Fibroblast of skin of scalp (primary cell): ENCODE measurements around the gene ZDHHC5.
A peak's percentile ranks its signal among the peaks of the same experiment; 100 is the strongest.
"Not testable (repeated sequence)": the region's sequence is repeated elsewhere in the genome, so short reads cannot be mapped to it uniquely, and the experiment has no call there.

Experiments used
- DNase-seq: peaks from one replicate; pipeline ENCODE4 v3.0.0-alpha.2; 2013

The ZDHHC5 gene

GRCh38 chr11:57667117-57667735 is 688 bp upstream of the ZDHHC5 start:
- peak; percentile 99 for DNase-seq

- no peak for DNase-seq
Observed at GRCh38 chr11:57668434-57668782, 494 bp downstream of the ZDHHC5 start.

- DNase-seq = no peak
Observed at GRCh38 chr11:57674251-57674650, 6.3 kb downstream of the ZDHHC5 start.

DNA sequence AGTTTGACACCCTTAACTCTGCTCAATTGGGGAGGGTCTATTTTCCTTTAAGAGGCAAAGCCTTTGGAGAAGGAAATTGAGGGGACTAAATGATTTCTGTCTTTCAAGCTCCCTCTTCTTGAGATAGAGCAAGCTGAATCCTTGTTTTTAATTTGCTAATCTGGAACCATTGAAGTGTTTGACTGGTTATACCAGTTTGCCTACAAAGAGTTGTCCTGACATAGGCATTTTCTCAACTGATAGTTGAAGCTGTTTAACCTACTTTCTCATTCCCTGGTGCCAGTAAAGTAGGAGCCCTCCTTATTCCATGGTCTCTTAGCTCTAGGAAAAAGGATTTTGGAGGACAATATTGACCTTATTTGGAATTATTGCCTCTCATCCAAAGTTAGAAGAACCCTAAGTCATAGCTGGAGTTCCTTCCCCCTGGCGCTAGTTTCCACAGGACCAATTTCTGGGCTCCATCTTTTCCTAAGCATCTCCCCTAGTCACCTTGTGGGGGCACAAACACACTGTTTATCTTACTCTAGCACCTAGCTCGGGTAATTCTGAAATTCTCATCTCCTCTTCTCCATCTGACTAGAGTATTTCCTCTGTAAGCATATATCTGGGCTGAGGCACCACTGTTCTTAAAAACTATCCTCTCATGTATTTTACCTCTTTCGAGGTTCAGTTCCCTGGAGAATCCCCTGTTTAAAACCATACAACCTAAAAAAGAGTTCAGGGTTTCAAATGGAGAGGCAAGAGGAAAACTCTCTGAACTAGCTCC is 7.4 kb downstream of the ZDHHC5 start:
- no peak for DNase-seq

DNA sequence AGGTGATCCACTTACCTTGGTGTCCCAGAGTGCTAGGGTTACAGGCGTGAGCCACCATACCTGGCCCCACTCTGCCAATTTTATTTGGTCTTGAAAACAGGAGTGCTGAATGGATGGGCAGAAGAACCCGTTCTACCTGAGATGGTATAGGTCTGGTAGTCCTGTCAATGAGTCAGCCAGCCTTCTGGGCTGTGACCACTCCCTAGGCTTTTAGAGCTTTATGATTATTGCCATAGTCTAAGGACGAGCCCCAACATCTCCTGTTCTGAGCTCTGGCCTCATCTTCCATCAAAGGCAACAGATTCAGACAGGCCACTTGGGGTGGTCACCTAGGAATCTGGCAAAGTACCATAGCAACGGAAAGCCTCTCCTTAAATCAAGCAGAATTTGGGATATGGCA is 11.5 kb downstream of the ZDHHC5 start:
- no peak for DNase-seq

DNA sequence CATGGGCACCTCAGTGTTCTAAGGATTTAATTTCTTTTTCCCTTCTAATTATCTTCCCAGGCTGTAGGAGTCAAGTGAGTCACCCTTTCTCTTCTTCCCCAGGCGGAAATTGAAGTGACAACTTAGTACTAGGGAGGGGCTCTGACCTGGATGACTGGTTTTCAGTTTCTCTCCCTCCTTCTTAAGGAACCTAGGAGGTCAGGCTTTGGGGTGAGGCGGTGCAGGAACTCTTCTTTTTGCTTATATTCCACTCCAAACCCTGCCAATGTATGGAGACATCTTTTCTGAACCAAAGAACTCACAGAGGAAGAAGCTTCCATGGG is 12.6 kb downstream of the ZDHHC5 start:
- no peak for DNase-seq

DNA sequence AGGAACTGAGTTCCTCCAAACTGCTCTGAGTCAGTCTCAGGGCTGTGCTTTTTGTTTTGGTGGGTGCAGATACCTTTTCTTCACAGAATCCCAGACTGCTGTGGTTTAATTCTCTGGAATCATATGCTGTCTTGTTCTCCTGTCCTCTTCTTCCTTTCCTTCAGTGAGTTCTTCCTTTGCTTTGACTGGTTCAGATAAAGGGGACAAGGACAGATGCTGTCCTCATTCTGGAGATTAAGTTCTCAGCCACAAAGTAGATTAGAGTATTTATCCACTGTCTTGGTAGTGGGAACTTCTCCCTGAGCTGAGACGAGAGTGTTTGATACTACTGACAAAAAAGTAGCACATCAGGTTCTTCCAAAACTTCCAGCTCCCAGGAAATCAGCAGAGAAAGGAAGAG is 13.3 kb downstream of the ZDHHC5 start:
- no peak for DNase-seq

- DNase-seq = not testable (repeated sequence)
Observed at GRCh38 chr11:57690474-57690873, 22.6 kb downstream of the ZDHHC5 start.

GRCh38 chr11:57698843-57699365 is 31.0 kb downstream of the ZDHHC5 start:
- no peak for DNase-seq

DNA sequence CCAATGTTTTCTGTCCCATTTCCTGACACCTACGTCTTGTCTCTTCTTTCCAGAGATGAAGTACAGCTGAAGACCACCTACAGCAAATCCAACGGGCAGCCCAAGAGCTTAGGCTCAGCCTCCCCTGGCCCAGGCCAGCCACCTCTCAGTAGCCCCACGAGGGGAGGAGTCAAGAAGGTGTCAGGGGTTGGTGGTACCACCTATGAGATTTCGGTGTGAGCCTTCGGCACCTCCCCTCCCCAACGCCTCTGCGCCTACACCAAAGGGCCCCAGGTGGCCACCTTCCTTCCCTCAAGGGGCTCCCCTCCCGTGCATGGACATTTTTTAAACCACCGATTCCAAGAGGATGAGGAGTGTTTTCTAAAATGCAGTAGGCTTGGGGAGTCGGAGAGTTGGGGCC is 31.9 kb downstream of the ZDHHC5 start:
- DNase-seq = no peak

DNA sequence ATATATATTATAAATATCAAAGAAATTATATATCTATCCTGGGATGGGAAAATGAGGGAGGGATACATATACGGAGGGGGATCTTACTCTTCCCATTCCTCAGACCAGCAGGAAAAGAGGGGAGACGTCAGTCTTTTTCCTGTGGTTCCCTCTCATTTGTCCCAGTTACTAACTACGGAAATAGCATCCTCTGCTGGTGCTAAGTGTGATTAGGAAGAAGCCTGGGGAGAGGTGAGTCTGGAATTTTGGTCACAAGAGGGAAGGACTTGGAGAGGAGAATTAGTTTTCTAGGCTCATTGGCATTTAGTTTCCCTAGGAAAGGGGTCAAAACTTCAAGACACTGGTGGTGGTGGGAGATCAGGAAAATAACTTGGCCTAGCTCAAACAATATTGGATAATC is 32.5 kb downstream of the ZDHHC5 start:
- DNase-seq = no peak

DNA sequence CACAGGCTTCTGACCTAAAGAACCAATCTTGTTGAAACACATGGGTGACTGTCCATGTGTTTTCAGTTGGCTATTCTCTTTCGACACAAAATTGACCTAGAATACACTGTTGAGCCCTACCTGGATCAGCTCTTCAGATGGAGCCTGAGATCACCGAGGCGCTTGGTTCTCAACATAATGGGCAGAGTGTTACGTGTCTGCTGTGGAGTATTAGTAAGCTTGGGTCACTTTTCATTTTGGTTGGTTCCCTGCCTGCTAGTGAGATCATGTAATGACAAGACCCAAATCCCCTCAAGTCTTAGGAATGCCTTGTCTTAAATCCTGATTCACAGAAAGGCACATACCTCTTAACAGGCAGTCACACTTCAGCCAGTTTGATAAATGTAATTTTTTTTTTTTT is 35.4 kb downstream of the ZDHHC5 start:
- DNase-seq = no peak

DNA sequence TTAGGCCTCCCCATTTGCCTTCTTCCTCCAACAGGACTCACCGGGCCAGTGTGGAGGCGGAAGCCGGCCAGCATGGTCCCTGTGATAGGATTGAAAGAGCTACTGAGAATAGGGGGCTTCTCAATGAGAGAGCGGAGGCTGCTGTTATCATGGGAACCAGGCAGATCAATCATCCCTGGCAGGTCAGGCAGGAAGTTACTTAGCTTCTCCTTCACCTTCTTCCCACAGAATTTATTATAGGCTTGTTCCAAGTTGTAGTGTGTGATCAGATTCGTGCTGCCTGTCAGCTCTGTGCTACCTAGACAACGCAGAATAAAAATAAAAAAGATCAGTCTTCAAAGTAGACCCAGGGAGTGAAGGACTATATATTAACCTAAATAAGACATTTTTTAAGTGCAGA is 37.0 kb downstream of the ZDHHC5 start:
- no peak for DNase-seq

DNA sequence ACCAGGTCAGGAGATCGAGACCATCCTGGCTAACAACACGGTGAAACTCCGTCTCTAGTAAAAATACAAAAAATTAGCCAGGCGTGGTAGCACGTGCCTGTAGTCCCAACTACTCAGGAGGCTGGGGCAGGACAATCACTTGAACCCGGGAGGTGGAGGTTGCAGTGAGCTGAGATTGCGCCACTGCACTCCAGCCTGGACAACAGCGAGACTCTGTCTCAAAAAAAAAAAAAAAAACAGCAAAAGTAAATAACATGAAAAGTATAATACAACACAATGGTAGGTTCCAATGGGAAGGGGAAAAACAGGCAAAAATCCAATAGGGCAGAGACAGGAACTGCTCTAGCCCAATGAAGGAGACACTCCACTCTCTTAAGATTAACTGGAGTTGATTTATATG is 37.5 kb downstream of the ZDHHC5 start:
- not testable (repeated sequence) for DNase-seq

- DNase-seq = no peak
Observed at GRCh38 chr11:57709802-57710367, 42.0 kb downstream of the ZDHHC5 start.

DNA sequence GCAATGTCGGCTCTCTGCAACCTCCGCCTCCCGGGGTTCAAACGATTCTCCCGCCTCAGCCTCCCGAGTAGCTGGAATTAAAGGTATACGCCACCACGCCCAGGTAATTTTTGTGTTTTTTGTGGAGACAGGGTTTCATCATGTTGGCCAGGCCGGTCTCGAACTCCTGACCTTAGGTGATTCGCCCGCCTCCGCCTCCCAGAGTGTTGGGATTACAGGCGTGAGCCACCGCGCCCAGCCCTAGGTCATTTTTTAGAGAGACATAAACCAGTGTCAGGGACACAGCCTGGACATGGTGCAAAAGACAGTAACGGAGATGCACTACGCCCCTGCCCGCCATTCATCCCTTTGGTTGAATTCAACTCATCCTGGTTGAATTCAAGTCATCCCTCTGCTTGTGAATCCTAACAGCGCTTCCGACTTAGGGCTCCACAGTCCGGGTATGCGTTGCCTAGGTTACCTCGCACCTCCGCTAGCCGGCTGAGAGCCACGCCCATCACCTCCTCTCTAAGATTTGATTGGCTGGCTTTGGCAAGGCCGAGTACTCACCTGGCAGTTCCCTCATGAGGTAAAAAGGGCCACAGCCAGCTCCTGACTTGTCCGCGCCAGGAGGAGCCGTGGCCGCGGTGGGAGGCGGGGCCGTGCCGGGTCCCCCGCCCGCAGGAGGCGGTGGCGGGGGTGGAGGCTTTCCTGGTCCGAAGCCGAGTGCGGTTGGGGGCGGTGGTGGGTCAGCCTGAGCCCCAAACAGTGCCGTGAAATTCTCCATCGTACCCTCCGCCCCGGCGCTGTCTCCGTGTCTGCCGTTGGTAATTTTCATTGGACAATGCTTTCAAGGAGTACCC is 43.7 kb downstream of the ZDHHC5 start, which contains the start of gene MED19:
TSS of gene MED19 (minus strand) at position 802 of the 842 bp plus-strand sequence. CDS start at position 766, 36 bp downstream.
- DNase-seq = peak; percentile 61

DNA sequence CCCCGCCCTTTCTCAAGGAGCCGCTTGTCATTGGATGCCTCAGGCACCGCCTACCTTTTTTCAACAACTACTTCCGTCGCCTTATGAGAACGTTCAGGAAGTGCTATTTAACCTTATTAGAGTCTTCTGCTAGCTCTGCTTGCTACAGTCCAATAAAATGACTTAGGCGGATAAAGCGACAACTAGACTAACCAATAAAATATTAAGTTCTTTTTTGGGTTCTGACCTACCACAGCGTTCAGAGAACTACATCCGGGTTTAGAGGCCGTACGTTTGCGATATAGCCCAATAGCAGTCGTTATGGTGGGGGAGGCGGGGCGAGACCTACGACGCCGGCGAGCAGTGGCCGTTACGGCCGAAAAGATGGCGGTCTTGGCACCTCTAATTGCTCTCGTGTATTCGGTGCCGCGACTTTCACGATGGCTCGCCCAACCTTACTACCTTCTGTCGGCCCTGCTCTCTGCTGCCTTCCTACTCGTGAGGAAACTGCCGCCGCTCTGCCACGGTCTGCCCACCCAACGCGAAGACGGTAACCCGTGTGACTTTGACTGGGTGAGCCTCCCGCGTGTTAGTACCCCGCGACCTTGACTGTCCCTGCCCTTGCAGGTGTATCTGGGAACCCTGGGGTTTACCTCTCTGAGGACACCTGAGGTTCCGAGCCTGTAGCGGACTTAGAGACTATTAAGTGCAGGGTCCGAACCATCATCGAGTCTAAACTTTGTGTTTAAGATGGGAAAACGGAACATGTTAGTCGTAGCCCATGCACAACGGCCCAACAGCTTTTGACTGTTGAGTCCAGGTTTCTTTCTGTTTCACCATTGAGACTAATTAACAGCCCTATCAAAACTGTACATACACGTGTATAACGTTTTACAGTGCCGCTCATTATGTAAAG is 44.6 kb downstream of the ZDHHC5 start, which contains the start of gene TMX2:
TSS of gene TMX2 (plus strand) at position 338 of the 895 bp plus-strand sequence. CDS start at position 364, 26 bp downstream.
- DNase-seq = peak; percentile 99

GRCh38 chr11:57713835-57714234 is 45.9 kb downstream of the ZDHHC5 start:
- no peak for DNase-seq

GRCh38 chr11:57716726-57717125 is 48.8 kb downstream of the ZDHHC5 start:
- DNase-seq = not testable (repeated sequence)

GRCh38 chr11:57727185-57727584 is 59.3 kb downstream of the ZDHHC5 start:
- no peak for DNase-seq

DNA sequence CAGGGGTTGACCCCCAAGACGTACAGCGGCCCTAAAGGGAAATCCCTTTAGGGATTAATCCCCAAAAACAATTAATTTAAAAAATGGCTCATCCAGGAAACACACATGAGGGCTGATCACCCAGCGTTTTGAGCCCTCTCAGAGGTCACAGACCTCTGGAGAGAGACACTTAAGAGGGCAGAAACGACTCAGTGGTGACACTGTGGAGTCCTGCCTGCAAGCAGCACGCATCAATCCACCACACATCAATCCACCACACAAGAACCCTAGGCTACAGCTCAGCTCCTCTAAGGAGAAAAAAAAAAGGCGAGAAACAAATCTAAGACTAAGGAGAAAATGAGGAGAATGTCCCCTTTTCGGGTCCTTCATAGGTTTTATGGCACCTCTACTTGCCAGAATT is 60.9 kb downstream of the ZDHHC5 start:
- no peak for DNase-seq

DNA sequence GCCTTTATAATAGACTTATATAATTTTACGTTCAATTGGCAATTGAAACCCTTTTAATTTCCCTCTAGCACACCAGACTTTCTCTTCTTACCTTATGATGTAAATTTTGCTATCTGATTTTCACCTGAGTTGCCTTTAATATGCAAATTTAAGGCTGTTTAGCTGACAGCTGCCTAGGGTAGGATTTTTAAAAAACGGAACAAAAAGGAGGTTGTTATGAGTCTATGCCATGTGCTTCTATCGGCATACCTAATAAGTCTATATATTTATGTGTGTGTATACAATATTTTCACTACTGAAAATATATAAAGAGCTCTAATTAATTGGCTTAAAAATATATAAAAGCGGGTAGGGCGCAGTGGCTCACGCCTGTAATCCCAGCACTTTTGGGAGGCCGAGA is 61.6 kb downstream of the ZDHHC5 start:
- no peak for DNase-seq
